Sigmoid colon (tissue), 4 donors: ENCODE results near the gene FFAR2.

Source experiments
- POLR2A ChIP-seq, 2 donors: fragments of 450-650 bp; IDR thresholded peaks; one replicate each; pipeline ENCODE4 v1.6.1; 2016; ENCODE audit warnings: antibody characterized with exemption in 2 of 2, mild to moderate bottlenecking in 2 of 2, moderate library complexity in 2 of 2
- POLR2AphosphoS5 ChIP-seq, 4 donors: sonication (generic); formaldehyde crosslinking; IDR thresholded peaks; one replicate each; pipeline ENCODE4 v1.6.1; 2017; ENCODE audit warnings: antibody characterized with exemption in 4 of 4
- TF ChIP-seq, protein P1 (sequence below), 4 experiments: fragments of 450-650 bp in 3 of 4; fragments of 200-600 bp in 1 of 4; IDR thresholded peaks; one replicate each; pipeline ENCODE4 v1.5.1; 2016 to 2019; ENCODE audit warnings: antibody characterized with exemption in 4 of 4, mild to moderate bottlenecking in 3 of 4, moderate library complexity in 2 of 4

DNA sequence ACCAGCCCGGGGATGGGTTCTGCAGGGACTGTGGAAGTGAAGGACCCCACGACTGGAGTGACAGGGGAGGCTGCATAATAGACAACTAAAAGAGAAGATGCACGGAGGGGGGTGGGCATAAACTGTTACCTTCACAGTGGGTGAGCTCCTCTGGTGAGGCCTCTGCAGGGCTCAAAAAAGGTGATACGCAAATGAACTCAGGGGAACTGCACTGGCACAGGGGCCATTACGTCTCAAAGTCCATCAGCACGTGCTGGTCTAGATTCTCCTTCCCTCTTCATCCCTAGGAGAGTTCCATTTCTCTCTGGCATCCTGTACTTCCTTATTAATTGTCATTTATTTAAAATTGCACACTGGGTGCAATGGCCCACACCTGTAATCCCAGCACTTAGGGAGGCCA is 8.1 kb upstream of the FFAR2 start:
- TF ChIP-seq, protein P1, sequence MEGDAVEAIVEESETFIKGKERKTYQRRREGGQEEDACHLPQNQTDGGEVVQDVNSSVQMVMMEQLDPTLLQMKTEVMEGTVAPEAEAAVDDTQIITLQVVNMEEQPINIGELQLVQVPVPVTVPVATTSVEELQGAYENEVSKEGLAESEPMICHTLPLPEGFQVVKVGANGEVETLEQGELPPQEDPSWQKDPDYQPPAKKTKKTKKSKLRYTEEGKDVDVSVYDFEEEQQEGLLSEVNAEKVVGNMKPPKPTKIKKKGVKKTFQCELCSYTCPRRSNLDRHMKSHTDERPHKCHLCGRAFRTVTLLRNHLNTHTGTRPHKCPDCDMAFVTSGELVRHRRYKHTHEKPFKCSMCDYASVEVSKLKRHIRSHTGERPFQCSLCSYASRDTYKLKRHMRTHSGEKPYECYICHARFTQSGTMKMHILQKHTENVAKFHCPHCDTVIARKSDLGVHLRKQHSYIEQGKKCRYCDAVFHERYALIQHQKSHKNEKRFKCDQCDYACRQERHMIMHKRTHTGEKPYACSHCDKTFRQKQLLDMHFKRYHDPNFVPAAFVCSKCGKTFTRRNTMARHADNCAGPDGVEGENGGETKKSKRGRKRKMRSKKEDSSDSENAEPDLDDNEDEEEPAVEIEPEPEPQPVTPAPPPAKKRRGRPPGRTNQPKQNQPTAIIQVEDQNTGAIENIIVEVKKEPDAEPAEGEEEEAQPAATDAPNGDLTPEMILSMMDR (IDR thresholded peaks at IDR 0.05), result no peak
- no peak for TF ChIP-seq POLR2AphosphoS5 (IDR thresholded peaks at IDR 0.05)
- TF ChIP-seq POLR2A (IDR thresholded peaks at IDR 0.05), result no peak
